PC-9 (cell line): ENCODE data around the gene THAP11. TPM values are rescaled to one million over a fixed set of nuclear protein-coding genes. Genes with fewer than 3 reads are reported as not detected.

Experiments used
- BruUV-seq: library from RNA; stranded (reverse); fragments of 400-500 nt; replicated peaks from 2 replicates; lab custom pipeline; 2021; lab: Mats Ljungman, UMichigan
- CTCF ChIA-PET: fragments of 300-600 bp; sonication (Branson Sonifier 250); formaldehyde crosslinking; loops from one replicate; lab custom pipeline; 2022; ENCODE audit warnings: antibody characterized with exemption; lab: Charles Lee
- POLR2A ChIA-PET: fragments of 300-600 bp; sonication (Branson Sonifier 250); formaldehyde crosslinking; loops from one replicate; lab custom pipeline; 2022; ENCODE audit warnings: antibody characterized with exemption; ENCODE audit not compliant: unreplicated experiment; lab: Charles Lee
- DNase-seq, 2 experiments: peaks; one replicate each; pipeline versions ENCODE4 v3.0.0 to v3.0.0-alpha.2; 2015 to 2022; ENCODE audit warnings: mixed read lengths in 1 of 2
- H2AFZ ChIP-seq: fragments of 200-600 bp; sonication (generic); 2 replicates; pipeline ENCODE4 v1.8.1; 2017; ENCODE audit warnings: antibody characterized with exemption
- H3F3A ChIP-seq: fragments of 200-600 bp; sonication (generic); 2 replicates; pipeline ENCODE4 v1.8.1; 2017; ENCODE audit warnings: antibody characterized with exemption, mild to moderate bottlenecking, low read depth; ENCODE audit not compliant: insufficient read depth
- H3K27ac ChIP-seq: fragments of 200-600 bp; sonication (generic); 2 replicates; pipeline ENCODE4 v1.6.1; 2016; ENCODE audit warnings: mixed run types
- H3K27me3 ChIP-seq: fragments of 200-600 bp; sonication (generic); 2 replicates; pipeline ENCODE4 v1.6.1; 2016; ENCODE audit warnings: low read depth, mixed run types; ENCODE audit not compliant: insufficient read depth
- H3K36me3 ChIP-seq: fragments of 200-600 bp; sonication (generic); 2 replicates; pipeline ENCODE4 v1.6.1; 2016; ENCODE audit warnings: low read depth, mixed run types
- H3K4me1 ChIP-seq: fragments of 200-600 bp; sonication (generic); replicated peaks from 2 replicates; pipeline ENCODE4 v1.6.1; 2016; ENCODE audit warnings: mixed run types; ENCODE audit not compliant: insufficient read depth
- H3K4me2 ChIP-seq: fragments of 200-600 bp; sonication (generic); 2 replicates; pipeline ENCODE4 v1.6.1; 2017; ENCODE audit warnings: mixed run types
- H3K4me3 ChIP-seq: fragments of 200-600 bp; sonication (generic); 2 replicates; pipeline ENCODE4 v1.6.1; 2016; ENCODE audit warnings: mixed run types
- H3K79me2 ChIP-seq: fragments of 200-600 bp; sonication (generic); 2 replicates; pipeline ENCODE4 v1.6.1; 2017; ENCODE audit warnings: low read depth, mixed run types
- H3K9me2 ChIP-seq: fragments of 200-600 bp; sonication (generic); 2 replicates; pipeline ENCODE4 v1.8.1; 2017; ENCODE audit warnings: mild to moderate bottlenecking; ENCODE audit not compliant: insufficient read depth
- H3K9me3 ChIP-seq: fragments of 200-600 bp; sonication (generic); 2 replicates; pipeline ENCODE4 v1.8.1; 2016; ENCODE audit warnings: low read depth; ENCODE audit not compliant: insufficient read depth
- H4K20me1 ChIP-seq: fragments of 200-600 bp; sonication (generic); 2 replicates; pipeline ENCODE4 v1.8.1; 2017; ENCODE audit not compliant: insufficient read depth
- EZH2 ChIP-seq: fragments of 200-600 bp; sonication (generic); IDR thresholded peaks from 2 replicates; pipeline ENCODE4 v1.8.0; 2017; ENCODE audit warnings: antibody characterized with exemption, low read depth
- intact Hi-C: fragments of 100-400 bp; cut with micrococcal nuclease; formaldehyde crosslinking; loops from one replicate; pipeline ENCODE4 v1.10.0; 2022; ENCODE audit not compliant: unreplicated experiment
- total RNA-seq: library from RNA; stranded (reverse); gene quantifications from 2 replicates; pipeline ENCODE4 v1.2.3, GENCODE V29; 2021
- TF ChIP-seq, protein P1 (sequence below): fragments of 200-600 bp; sonication (generic); conservative IDR thresholded peaks from 2 replicates; pipeline ENCODE4 v1.6.1; 2017; ENCODE audit warnings: mixed run types, antibody characterized with exemption, mild to moderate bottlenecking, moderate library complexity

Gene THAP11
- total RNA-seq, 1 experiment from 2014 or later, result 18.9 TPM

DNA sequence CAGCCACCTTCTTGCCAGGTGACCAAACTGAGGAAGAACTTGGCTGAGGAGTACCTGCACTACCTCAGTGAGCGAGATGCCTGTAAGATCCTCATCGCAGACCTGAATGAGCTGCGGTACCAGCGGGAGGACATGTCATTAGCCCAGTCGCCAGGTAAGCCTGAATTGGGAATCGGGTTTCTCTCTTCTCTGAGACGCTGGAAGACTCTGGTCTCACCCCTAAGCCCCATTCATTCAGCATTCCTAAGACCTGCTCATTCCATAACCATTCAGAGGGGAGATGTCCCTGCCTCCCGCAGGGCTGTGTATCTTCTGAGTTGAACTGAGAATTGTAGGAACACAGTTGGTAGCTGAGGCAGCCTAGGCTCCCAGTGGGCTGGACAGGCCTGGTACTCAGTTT, 17.0 kb upstream of the THAP11 start:
- no peaks in the 10 kb centered on the region for H3F3A ChIP-seq
- H3K27ac ChIP-seq, result no peak overlapping the region
- H4K20me1 ChIP-seq, result no peaks in the 10 kb centered on the region
- intact Hi-C loops, result no loop called here
- no peaks in the 10 kb centered on the region for H3K27me3 ChIP-seq
- no peaks in the 10 kb centered on the region for H3K4me1 ChIP-seq
- H3K9me3 ChIP-seq, result no peaks in the 10 kb centered on the region
- H3K4me3 ChIP-seq, result no peak overlapping the region
- no peaks in the 10 kb centered on the region for H3K36me3 ChIP-seq
- no peaks in the 10 kb centered on the region for H3K79me2 ChIP-seq
- no TSS peak for BruUV-seq
- POLR2A ChIA-PET, result no interaction called here
- CTCF ChIA-PET, result interaction anchor here (0.8 kb wide), 1 partner anchor 9 kb away, joined by 3 read pairs; no protein-coding TSS in a partner anchor
- no peak for TF ChIP-seq EZH2
- TF ChIP-seq, protein P1, sequence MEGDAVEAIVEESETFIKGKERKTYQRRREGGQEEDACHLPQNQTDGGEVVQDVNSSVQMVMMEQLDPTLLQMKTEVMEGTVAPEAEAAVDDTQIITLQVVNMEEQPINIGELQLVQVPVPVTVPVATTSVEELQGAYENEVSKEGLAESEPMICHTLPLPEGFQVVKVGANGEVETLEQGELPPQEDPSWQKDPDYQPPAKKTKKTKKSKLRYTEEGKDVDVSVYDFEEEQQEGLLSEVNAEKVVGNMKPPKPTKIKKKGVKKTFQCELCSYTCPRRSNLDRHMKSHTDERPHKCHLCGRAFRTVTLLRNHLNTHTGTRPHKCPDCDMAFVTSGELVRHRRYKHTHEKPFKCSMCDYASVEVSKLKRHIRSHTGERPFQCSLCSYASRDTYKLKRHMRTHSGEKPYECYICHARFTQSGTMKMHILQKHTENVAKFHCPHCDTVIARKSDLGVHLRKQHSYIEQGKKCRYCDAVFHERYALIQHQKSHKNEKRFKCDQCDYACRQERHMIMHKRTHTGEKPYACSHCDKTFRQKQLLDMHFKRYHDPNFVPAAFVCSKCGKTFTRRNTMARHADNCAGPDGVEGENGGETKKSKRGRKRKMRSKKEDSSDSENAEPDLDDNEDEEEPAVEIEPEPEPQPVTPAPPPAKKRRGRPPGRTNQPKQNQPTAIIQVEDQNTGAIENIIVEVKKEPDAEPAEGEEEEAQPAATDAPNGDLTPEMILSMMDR, result no peak
- H2AFZ ChIP-seq, result no peak overlapping the region
- no peak for DNase-seq
- no peak overlapping the region for H3K4me2 ChIP-seq
- H3K9me2 ChIP-seq, result no peaks in the 10 kb centered on the region

DNA sequence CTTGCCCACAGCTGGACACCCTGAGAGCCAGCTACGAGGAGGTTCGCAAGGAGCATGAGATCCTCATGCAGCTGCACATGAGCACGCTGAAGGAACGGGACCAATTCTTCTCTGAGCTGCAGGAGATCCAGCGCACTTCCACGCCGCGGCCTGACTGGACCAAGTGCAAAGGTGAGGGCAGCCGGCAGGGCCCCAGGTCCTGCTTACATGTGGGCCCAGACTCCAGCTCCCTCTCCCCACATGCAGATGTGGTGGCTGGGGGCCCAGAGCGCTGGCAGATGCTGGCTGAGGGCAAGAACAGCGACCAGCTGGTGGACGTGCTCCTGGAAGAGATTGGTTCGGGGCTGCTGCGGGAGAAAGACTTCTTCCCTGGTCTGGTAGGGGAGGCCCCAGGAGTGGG, 16.2 kb upstream of the THAP11 start:
- no peaks in the 10 kb centered on the region for H3F3A ChIP-seq
- H3K79me2 ChIP-seq, result no peaks in the 10 kb centered on the region
- no peaks in the 10 kb centered on the region for H3K9me2 ChIP-seq
- ChIA-PET CTCF (interaction anchor here (0.6 to 0.8 kb wide), 2 partner anchors 9 to 103 kb away, joined by 3 read pairs; no protein-coding TSS in a partner anchor), POLR2A (no interaction called here)
- BruUV-seq, result no TSS peak
- no peak for TF ChIP-seq EZH2
- TF ChIP-seq, protein P1, result no peak
- intact Hi-C loops, result no loop called here
- DNase-seq, result no peak
- no peaks in the 10 kb centered on the region for H3K4me1 ChIP-seq
- H3K27me3 ChIP-seq, result no peaks in the 10 kb centered on the region
- no peak overlapping the region for H2AFZ ChIP-seq
- H3K4me2 ChIP-seq, result no peak overlapping the region
- H4K20me1 ChIP-seq, result no peaks in the 10 kb centered on the region
- no peaks in the 10 kb centered on the region for H3K9me3 ChIP-seq
- no peaks in the 10 kb centered on the region for H3K36me3 ChIP-seq
- H3K4me3 ChIP-seq, result no peak overlapping the region
- H3K27ac ChIP-seq, result no peak overlapping the region

DNA sequence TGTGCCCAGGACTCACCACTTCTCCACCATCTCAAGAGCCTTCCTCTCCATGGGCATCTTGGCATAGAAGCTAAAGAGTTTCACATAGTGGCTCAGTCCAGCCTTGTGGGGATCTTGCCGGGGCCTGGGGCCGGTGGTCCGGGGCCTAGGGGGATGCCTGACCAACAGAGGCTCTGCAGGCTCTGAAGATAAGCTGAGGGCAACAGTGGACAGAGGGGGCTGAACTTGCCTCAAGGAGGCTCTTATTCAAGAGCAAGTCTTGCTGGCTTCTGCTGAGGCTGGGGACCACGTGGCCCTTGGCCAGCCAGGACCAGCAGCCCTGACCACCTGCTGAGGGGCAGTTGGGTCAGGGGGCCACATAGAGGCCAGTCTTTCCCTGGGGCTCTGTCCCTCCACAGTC, 13.5 kb upstream of the THAP11 start:
- intact Hi-C loops, result no loop called here
- TF ChIP-seq EZH2, result no peak
- TF ChIP-seq, protein P1, result no peak
- Histone ChIP-seq H3K4me3 (no peak overlapping the region), H3K36me3 (no peaks in the 10 kb centered on the region), H3K4me1 (peaks cover 6% of the 10 kb centered on the region; the same call in 1 of the 2 replicates), H3K9me3 (no peaks in the 10 kb centered on the region), H3K4me2 (no peak overlapping the region), H3K27ac (no peak overlapping the region), H3K9me2 (no peaks in the 10 kb centered on the region), H3K27me3 (no peaks in the 10 kb centered on the region), H4K20me1 (no peaks in the 10 kb centered on the region), H2AFZ (no peak overlapping the region), H3K79me2 (no peaks in the 10 kb centered on the region; the same call in 1 of the 2 replicates), H3F3A (no peaks in the 10 kb centered on the region)
- ChIA-PET CTCF (no interaction called here), POLR2A (no interaction called here)
- BruUV-seq, result no TSS peak
- DNase-seq, result no peak
